ENCODE data around the gene ZMAT3.

The ZMAT3 gene

GRCh38 chr3:179021119-179021903 lies 50.3 kb downstream of the ZMAT3 start:
- TF ChIP-seq CTCF (conservative IDR thresholded peaks at IDR 0.05; ENCODE audit: low read depth, low read length) = no peak
- H3K4me3 ChIP-seq (ENCODE audit: low read depth, low read length) = no peak overlapping the region
- peak; percentile 59 for DNase-seq (ENCODE audit: low read depth)

DNA sequence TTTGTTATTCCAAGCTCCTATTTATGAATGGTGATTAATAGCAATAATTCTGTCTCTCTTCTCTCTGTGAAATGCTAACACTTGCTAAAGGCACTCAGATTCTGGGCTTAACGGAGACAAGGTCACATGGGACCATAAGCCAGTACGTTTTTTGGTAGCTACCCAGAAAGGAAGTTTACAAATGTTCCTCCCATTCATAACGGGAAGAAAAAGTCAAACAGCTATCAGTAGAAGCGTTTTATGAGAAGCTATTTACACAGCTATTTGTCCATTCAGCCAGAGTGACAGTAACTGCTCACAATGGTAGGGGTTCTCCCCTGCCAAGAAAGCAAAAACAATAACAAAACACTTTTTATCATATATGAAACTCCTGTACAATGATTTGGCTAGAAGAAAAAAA lies 51.5 kb downstream of the ZMAT3 start:
- no peak for TF ChIP-seq CTCF (conservative IDR thresholded peaks at IDR 0.05; ENCODE audit: low read depth, low read length)
- no peak overlapping the region for H3K4me3 ChIP-seq (ENCODE audit: low read depth, low read length)
- DNase-seq (ENCODE audit: low read depth) = peak; percentile 64

- DNase-seq (ENCODE audit: low read depth) = no peak
- no peak overlapping the region for H3K4me3 ChIP-seq (ENCODE audit: low read depth, low read length)
- no peak for TF ChIP-seq CTCF (conservative IDR thresholded peaks at IDR 0.05; ENCODE audit: low read depth, low read length)
Observed at GRCh38 chr3:179018808-179019207, 52.8 kb downstream of the ZMAT3 start.

DNA sequence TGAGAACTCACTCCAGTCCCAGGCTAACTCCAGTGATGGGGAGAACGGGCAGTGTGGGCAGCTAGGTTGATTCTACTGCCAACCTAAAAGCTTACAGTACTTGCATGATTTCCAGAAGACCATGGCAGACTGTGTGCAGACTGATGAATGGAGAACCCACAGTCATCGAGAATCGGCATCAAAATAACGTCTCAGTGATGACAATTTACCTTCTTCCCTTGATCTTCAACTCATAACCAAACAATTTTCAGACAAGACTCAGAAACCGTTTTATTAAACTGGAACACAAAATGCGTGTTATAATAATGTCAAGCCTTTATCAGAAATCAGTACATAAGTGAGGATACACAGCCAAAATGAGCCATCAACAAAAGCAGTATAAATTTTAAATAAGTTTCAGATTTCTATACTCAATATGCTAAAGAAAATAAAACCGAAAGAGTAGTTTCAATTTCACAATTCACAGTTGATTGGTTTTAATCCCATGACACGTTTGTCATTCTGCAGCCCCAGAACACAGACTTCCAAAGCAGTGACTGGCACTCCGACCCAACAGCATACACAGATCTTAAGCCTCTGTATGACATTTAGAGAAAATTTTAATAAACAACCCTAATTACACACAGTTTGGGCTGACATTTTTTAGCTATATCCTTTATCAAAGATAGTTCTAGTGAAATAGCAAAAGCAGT lies 54.5 kb downstream of the ZMAT3 start:
- no peak for TF ChIP-seq CTCF (conservative IDR thresholded peaks at IDR 0.05; ENCODE audit: low read depth, low read length)
- DNase-seq (ENCODE audit: low read depth) = no peak
- H3K4me3 ChIP-seq (ENCODE audit: low read depth, low read length) = no peak overlapping the region

DNA sequence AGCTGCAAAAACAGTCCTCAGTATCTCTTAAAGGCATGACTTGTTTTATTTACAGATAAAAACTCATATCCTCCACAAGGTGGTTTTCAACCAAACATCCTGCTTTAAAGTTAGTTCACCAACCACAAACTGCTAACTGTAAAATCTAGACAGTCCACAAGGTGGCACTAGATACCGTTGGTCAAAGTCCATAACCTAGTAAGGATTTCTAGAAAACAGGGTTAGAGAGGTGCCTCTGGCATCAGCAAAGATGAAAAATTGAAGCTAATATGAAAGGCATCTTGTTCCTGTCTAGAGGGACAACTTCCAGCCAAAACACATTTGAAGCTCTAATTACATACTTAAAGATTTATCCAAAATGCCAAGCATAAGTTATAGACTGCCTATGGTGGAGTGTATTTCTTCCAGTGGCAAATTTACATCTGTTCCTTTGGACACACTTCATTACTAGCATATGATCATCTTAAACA lies 56.0 kb downstream of the ZMAT3 start:
- H3K4me3 ChIP-seq (ENCODE audit: low read depth, low read length) = no peak overlapping the region
- TF ChIP-seq CTCF (conservative IDR thresholded peaks at IDR 0.05; ENCODE audit: low read depth, low read length) = peak; percentile 73
- peak; percentile 92 for DNase-seq (ENCODE audit: low read depth)

GRCh38 chr3:179005706-179006105 lies 65.9 kb downstream of the ZMAT3 start:
- no peak for DNase-seq (ENCODE audit: low read depth)
- H3K4me3 ChIP-seq (ENCODE audit: low read depth, low read length) = no peak overlapping the region
- no peak for TF ChIP-seq CTCF (conservative IDR thresholded peaks at IDR 0.05; ENCODE audit: low read depth, low read length)

All from choroid plexus epithelial cell (primary cell).